Measurements from ENCODE around the gene AFP. TPM values are rescaled to one million over a fixed set of nuclear protein-coding genes. Genes with fewer than 3 reads are reported as not detected.

AFP gene
- total and polyA plus RNA-seq, 10 of the 15 experiments (the other 5 are each of a cell fraction or from before 2014, with no cell fraction given), result 0.72 TPM; not detected in 9

GRCh38 chr4:73458184-73459047 is 22.4 kb downstream of the AFP start (continued):
- TF ChIP-seq SKIL (IDR thresholded peaks at IDR 0.05; ENCODE audit: low read depth, poor library complexity, severe bottlenecking) (no peak), SPI1 (IDR thresholded peaks at IDR 0.05; ENCODE audit: borderline replicate concordance, insufficient read depth, low read depth, low read length) (no peak), ZBED1 (IDR thresholded peaks at IDR 0.05; ENCODE audit: borderline replicate concordance) (no peak), POLR2AphosphoS5 (IDR thresholded peaks at IDR 0.05; ENCODE audit: low read length) (no peak), SIX5 (IDR thresholded peaks at IDR 0.05; ENCODE audit: low read depth, low read length, severe bottlenecking) (no peak)
- TF ChIP-seq, protein P1, sequence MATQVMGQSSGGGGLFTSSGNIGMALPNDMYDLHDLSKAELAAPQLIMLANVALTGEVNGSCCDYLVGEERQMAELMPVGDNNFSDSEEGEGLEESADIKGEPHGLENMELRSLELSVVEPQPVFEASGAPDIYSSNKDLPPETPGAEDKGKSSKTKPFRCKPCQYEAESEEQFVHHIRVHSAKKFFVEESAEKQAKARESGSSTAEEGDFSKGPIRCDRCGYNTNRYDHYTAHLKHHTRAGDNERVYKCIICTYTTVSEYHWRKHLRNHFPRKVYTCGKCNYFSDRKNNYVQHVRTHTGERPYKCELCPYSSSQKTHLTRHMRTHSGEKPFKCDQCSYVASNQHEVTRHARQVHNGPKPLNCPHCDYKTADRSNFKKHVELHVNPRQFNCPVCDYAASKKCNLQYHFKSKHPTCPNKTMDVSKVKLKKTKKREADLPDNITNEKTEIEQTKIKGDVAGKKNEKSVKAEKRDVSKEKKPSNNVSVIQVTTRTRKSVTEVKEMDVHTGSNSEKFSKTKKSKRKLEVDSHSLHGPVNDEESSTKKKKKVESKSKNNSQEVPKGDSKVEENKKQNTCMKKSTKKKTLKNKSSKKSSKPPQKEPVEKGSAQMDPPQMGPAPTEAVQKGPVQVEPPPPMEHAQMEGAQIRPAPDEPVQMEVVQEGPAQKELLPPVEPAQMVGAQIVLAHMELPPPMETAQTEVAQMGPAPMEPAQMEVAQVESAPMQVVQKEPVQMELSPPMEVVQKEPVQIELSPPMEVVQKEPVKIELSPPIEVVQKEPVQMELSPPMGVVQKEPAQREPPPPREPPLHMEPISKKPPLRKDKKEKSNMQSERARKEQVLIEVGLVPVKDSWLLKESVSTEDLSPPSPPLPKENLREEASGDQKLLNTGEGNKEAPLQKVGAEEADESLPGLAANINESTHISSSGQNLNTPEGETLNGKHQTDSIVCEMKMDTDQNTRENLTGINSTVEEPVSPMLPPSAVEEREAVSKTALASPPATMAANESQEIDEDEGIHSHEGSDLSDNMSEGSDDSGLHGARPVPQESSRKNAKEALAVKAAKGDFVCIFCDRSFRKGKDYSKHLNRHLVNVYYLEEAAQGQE (IDR thresholded peaks at IDR 0.05; ENCODE audit: low read depth, low read length), result no peak
